Activated CD4-positive, alpha-beta T cell treated with anti-CD3 and anti-CD28 coated beads, Interleukin-2, amount 10 ng/mL, durations not matched to agents 7 days and 5 days (primary cell): ENCODE results near the gene ADAM11. TPM values are rescaled to one million over a fixed set of nuclear protein-coding genes. Genes with fewer than 3 reads are reported as not detected.
"Not testable (repeated sequence)": the region's sequence is repeated elsewhere in the genome, so short reads cannot be mapped to it uniquely, and the experiment has no call there.

Experiments
- CTCF ChIA-PET: fragments of 350-600 bp; sonication (Branson Sonifier 250); formaldehyde crosslinking; loops from one replicate; lab custom pipeline; 2021; ENCODE audit warnings: antibody characterized with exemption; lab: Charles Lee
- POLR2A ChIA-PET: fragments of 350-600 bp; sonication (Branson Sonifier 250); formaldehyde crosslinking; loops from one replicate; lab custom pipeline; 2021; ENCODE audit warnings: antibody characterized with exemption; lab: Charles Lee
- DNase-seq: peaks from one replicate; pipeline ENCODE4 v3.0.0-alpha.2; 2020
- H3K27ac Mint-ChIP-seq: one replicate; pipeline ENCODE4 v1.8.0; 2021; ENCODE audit warnings: mild to moderate bottlenecking, moderate library complexity, mixed read lengths
- H3K27me3 Mint-ChIP-seq: one replicate; pipeline ENCODE4 v1.8.0; 2021; ENCODE audit warnings: mixed read lengths
- H3K36me3 Mint-ChIP-seq: one replicate; pipeline ENCODE4 v1.8.0; 2021; ENCODE audit warnings: low read depth, mixed read lengths
- H3K4me1 Mint-ChIP-seq: one replicate; pipeline ENCODE4 v1.8.0; 2021; ENCODE audit warnings: mixed read lengths
- H3K4me3 Mint-ChIP-seq: one replicate; pipeline ENCODE4 v1.8.0; 2021; ENCODE audit warnings: mild to moderate bottlenecking, moderate library complexity, mixed read lengths
- H3K9me3 Mint-ChIP-seq: one replicate; pipeline ENCODE4 v1.8.0; 2021; ENCODE audit warnings: mixed read lengths
- total RNA-seq, 2 experiments: library from RNA; stranded (reverse); gene quantifications; one replicate each; pipeline ENCODE4 v1.2.3, GENCODE V29; 2021

ADAM11 gene
- total RNA-seq, 2 experiments from 2014 or later, result 0.25 to 0.35 TPM

- Mint-ChIP-seq H3K36me3 (no peaks in the 10 kb centered on the region), H3K9me3 (no peaks in the 10 kb centered on the region), H3K27me3 (peaks cover 4% of the 10 kb centered on the region), H3K4me3 (no peak overlapping the region), H3K4me1 (no peaks in the 10 kb centered on the region), H3K27ac (no peak overlapping the region)
- POLR2A ChIA-PET, result no interaction called here
- CTCF ChIA-PET, result interaction anchor here (0.6 kb wide), 1 partner anchor 20 kb away, joined by 3 read pairs; no protein-coding TSS in a partner anchor
- DNase-seq, result no peak
These were observed 61.9 kb downstream of the ADAM11 start for GRCh38 chr17:44820631-44821212.

DNA sequence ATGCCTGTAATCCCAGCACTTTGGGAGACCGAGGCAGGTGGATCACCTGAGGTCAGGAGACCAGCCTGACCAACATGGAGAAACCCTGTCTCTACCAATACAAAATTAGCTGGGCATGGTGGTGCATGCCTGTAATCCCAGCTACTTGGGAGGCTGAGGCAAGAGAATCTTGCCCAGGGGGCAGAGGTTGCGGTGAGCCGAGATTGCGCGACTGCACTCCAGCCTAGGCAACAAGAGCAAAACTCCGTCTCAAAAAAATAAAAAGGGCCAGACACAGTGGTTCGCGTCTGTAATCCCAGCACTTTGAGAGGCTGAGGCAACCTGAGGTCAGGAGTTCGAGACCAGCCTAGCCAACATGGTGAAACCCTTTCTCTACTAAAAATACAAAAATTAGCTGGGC is 66.4 kb downstream of the ADAM11 start:
- H3K9me3 Mint-ChIP-seq, POLR2A ChIA-PET, CTCF ChIA-PET, DNase-seq, H3K27ac Mint-ChIP-seq, H3K36me3 Mint-ChIP-seq, H3K4me3 Mint-ChIP-seq, H3K4me1 Mint-ChIP-seq: not testable (repeated sequence)
- peaks cover 27% of the 10 kb centered on the region for H3K27me3 Mint-ChIP-seq

- Mint-ChIP-seq H3K36me3 (peaks cover 2% of the 10 kb centered on the region), H3K27ac (no peak overlapping the region), H3K27me3 (peaks cover 37% of the 10 kb centered on the region), H3K9me3 (no peaks in the 10 kb centered on the region), H3K4me1 (peaks cover 13% of the 10 kb centered on the region), H3K4me3 (no peak overlapping the region)
- ChIA-PET CTCF (interaction anchor here (0.6 kb wide), 1 partner anchor 782 kb away, joined by 3 read pairs; no protein-coding TSS in a partner anchor), POLR2A (no interaction called here)
- no peak for DNase-seq
These were observed 67.5 kb downstream of the ADAM11 start for GRCh38 chr17:44826123-44826790.

DNA sequence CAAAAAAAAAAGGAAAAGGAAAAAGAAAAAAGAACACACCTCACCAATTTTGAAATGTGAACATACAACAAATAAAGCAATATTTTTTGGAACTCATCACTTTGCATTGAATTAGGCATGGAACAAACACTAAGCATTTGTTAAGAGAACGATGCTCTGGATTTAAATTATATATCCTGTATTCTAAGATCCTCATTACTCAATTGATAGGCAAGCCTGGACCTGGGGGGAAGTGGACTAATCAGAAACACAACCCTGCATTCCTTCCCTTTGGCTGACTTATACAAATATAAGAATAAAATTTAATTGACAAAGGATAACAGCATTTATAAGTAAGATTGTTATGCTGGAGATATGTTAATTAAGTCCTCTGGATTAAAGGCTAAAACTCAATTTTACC is 69.1 kb downstream of the ADAM11 start:
- Mint-ChIP-seq H3K4me3 (no peak overlapping the region), H3K27ac (no peak overlapping the region), H3K4me1 (peaks cover 13% of the 10 kb centered on the region), H3K9me3 (no peaks in the 10 kb centered on the region), H3K36me3 (peaks cover 2% of the 10 kb centered on the region), H3K27me3 (peaks cover 54% of the 10 kb centered on the region)
- POLR2A ChIA-PET, result no interaction called here
- DNase-seq, result no peak
- CTCF ChIA-PET, result interaction anchor here (1.0 to 1.7 kb wide), 2 partner anchors 18 to 48 kb away, joined by 4 to 5 read pairs; no protein-coding TSS in a partner anchor

- POLR2A ChIA-PET, result no interaction called here
- no peaks in the 10 kb centered on the region for H3K9me3 Mint-ChIP-seq
- peaks cover 2% of the 10 kb centered on the region for H3K36me3 Mint-ChIP-seq
These were observed 70.2 kb downstream of the ADAM11 start for GRCh38 chr17:44828919-44829522.

GRCh38 chr17:44829523-44830358 is 71.0 kb downstream of the ADAM11 start, which contains the start of gene GJC1:
Gene GJC1 (minus strand): TSS chr17:44830287. CDS start chr17:44805817, 24,470 bp downstream.
- no peak for DNase-seq
- ChIA-PET CTCF (interaction anchor here (0.6 to 1.7 kb wide), 4 partner anchors 50 to 411 kb away, joined by 3 to 5 read pairs (median 4); partner anchors contain the start of gene ACBD4), POLR2A (no interaction called here)
- no peaks in the 10 kb centered on the region for H3K9me3 Mint-ChIP-seq
- H3K36me3 Mint-ChIP-seq, result peaks cover 2% of the 10 kb centered on the region
- H3K27ac Mint-ChIP-seq, result no peak within 1 kb of the TSS
- peaks cover 13% of the 10 kb centered on the region for H3K4me1 Mint-ChIP-seq
- H3K27me3 Mint-ChIP-seq, result peaks cover 61% of the 10 kb centered on the region
- H3K4me3 Mint-ChIP-seq, result peak within 1 kb of the TSS; percentile 71

More at GRCh38 chr17:44828919-44829522, 70.2 kb downstream of the ADAM11 start:
- Mint-ChIP-seq H3K27me3 (peaks cover 61% of the 10 kb centered on the region), H3K4me1 (peaks cover 13% of the 10 kb centered on the region), H3K27ac (no peak overlapping the region), H3K4me3 (peak overlapping the region; percentile 66)
- CTCF ChIA-PET, result interaction anchor here (1.0 to 1.7 kb wide), 4 partner anchors 20 to 307 kb away, joined by 3 to 5 read pairs (median 4); partner anchors contain the start of gene ACBD4
- peak; percentile 35 for DNase-seq

- H3K4me1 Mint-ChIP-seq, result peaks cover 13% of the 10 kb centered on the region
- H3K27me3 Mint-ChIP-seq, result peaks cover 63% of the 10 kb centered on the region
- DNase-seq, result no peak
- H3K9me3 Mint-ChIP-seq, result no peaks in the 10 kb centered on the region
- peaks cover 2% of the 10 kb centered on the region for H3K36me3 Mint-ChIP-seq
- no peak overlapping the region for H3K27ac Mint-ChIP-seq
- ChIA-PET POLR2A (no interaction called here), CTCF (interaction anchor here (0.6 to 1.7 kb wide), 4 partner anchors 11 to 411 kb away, joined by 3 to 5 read pairs (median 4); no protein-coding TSS in a partner anchor)
- H3K4me3 Mint-ChIP-seq, result peak overlapping the region; percentile 71
These were observed 71.8 kb downstream of the ADAM11 start for GRCh38 chr17:44830359-44831288.

DNA sequence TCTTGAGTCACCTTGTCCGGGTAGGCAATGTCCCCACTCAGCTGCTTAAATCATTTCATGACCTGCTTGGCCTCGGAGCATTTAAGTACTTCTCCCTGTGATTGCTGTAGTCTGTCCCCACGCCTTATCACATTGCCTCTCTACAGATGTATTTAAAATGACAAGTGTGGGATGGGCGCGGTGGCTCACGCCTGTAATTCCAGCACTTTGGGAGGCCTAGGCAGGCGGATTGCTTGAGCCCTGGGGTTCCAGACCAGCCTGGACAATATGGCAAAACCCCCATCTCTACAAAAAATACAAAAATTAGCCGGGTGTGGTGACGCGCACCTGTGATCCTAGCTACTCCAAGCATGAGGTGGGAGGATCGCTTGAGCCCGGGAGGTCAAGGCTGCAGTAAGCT is 72.6 kb downstream of the ADAM11 start:
- Mint-ChIP-seq H3K9me3 (no peaks in the 10 kb centered on the region), H3K27ac (no peak overlapping the region), H3K36me3 (peaks cover 2% of the 10 kb centered on the region), H3K27me3 (peaks cover 61% of the 10 kb centered on the region), H3K4me1 (peaks cover 13% of the 10 kb centered on the region), H3K4me3 (no peak overlapping the region)
- ChIA-PET POLR2A (no interaction called here), CTCF (interaction anchor here (0.8 to 1.7 kb wide), 3 partner anchors 12 to 52 kb away, joined by 3 to 5 read pairs (median 3); no protein-coding TSS in a partner anchor)
- no peak for DNase-seq

Other genes starting within 250 kb of the ADAM11 start
- under 1 TPM in 1 of 2 experiments, not detected in 1; 0.15 TPM for gene FZD2, start 201.5 kb upstream of the ADAM11 start, total RNA-seq
- gene MEIOC, start 102.5 kb upstream of the ADAM11 start, total RNA-seq, result under 1 TPM; 0.22 to 0.46 TPM
- gene CCDC43, start 69.2 kb upstream of the ADAM11 start, total RNA-seq, result 10 to 100 TPM; 25.5 to 26.8 TPM
- 10 to 100 TPM; 26.2 to 32.9 TPM for gene DBF4B, start 50.3 kb upstream of the ADAM11 start, total RNA-seq
- gene GJC1, start 71.3 kb downstream of the ADAM11 start, total RNA-seq, result 1 to 10 TPM in 1 of 2 experiments, under 1 TPM in 1; 0.79 to 1.1 TPM
- not detected for gene HIGD1B, start 88.9 kb downstream of the ADAM11 start, total RNA-seq
- 100 to 1,000 TPM; 133 to 145 TPM for gene EFTUD2, start 140.5 kb downstream of the ADAM11 start, total RNA-seq
- gene GFAP, start 156.5 kb downstream of the ADAM11 start, total RNA-seq, result not detected
- gene KIF18B, start 188.8 kb downstream of the ADAM11 start, total RNA-seq, result 100 to 1,000 TPM; 107 to 109 TPM
- under 1 TPM; 0.67 to 0.77 TPM for gene C1QL1, start 209.3 kb downstream of the ADAM11 start, total RNA-seq